GM06990 (cell line): ENCODE measurements around the gene TMEM11.

Experiments
- DNase-seq: peaks from one replicate; pipeline ENCODE4 v3.0.0-alpha.2; 2011; ENCODE audit not compliant: insufficient read length; ENCODE audit errors: extremely low read depth
- H3K27me3 ChIP-seq: replicated peaks from 2 replicates; pipeline ENCODE4 v1.6.0; 2011; ENCODE audit warnings: low read length; ENCODE audit not compliant: control insufficient read depth, insufficient read depth
- H3K36me3 ChIP-seq: 2 replicates; pipeline ENCODE4 v1.5.1; 2011; ENCODE audit warnings: low read length; ENCODE audit not compliant: control insufficient read depth, insufficient read depth
- H3K4me3 ChIP-seq: replicated peaks from 2 replicates; pipeline ENCODE4 v1.5.1; 2011; ENCODE audit warnings: low read depth, mild to moderate bottlenecking, control low read depth, low read length
- TF ChIP-seq, protein P1 (sequence below): IDR thresholded peaks from 2 replicates; pipeline ENCODE4 v1.5.1; 2011; ENCODE audit warnings: low read length, control low read depth, mild to moderate bottlenecking, inconsistent platforms; ENCODE audit not compliant: insufficient read depth, poor library complexity, severe bottlenecking

The TMEM11 gene

DNA sequence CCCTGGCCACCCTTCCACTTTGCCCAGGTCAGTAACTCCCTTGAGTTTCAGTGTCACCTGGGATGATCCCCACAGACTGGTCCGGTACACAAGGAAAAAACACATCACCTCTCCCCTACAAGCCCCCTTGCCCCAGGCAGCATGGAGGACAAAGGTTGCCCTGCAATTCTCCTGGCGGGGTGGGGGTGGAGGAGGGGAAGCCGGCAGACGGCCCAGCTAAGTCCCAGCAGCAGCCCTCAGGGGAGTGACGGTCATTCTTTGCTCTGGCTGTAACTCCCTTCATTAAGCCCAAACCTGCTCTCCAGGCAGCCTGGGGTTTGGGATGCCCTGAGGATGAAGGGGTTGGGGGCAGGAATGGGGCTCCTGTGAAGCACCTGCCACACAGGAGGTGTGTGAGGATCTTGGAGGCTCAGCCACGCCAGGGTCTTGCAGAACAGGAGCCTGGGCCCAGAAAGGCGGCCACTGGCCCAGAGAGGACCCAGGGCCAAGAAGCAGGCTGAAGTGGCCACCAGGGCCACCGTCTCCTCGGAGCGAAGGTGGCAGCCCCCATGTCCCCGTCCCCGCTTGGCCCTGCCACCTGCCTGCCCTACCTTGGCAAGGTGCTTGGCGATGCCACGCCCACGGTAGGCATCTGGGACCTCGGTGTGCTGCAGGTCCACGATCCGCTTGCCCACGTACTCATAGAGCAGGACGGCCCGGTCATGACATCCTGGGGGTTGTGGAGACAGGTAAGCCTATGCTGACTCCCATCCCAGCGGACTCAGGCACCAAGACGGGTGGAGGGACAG is 29.7 kb upstream of the TMEM11 start:
- TF ChIP-seq, protein P1, sequence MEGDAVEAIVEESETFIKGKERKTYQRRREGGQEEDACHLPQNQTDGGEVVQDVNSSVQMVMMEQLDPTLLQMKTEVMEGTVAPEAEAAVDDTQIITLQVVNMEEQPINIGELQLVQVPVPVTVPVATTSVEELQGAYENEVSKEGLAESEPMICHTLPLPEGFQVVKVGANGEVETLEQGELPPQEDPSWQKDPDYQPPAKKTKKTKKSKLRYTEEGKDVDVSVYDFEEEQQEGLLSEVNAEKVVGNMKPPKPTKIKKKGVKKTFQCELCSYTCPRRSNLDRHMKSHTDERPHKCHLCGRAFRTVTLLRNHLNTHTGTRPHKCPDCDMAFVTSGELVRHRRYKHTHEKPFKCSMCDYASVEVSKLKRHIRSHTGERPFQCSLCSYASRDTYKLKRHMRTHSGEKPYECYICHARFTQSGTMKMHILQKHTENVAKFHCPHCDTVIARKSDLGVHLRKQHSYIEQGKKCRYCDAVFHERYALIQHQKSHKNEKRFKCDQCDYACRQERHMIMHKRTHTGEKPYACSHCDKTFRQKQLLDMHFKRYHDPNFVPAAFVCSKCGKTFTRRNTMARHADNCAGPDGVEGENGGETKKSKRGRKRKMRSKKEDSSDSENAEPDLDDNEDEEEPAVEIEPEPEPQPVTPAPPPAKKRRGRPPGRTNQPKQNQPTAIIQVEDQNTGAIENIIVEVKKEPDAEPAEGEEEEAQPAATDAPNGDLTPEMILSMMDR = no peak
- DNase-seq = no peak
- Histone ChIP-seq H3K36me3 (no peaks in the 10 kb centered on the region), H3K27me3 (no peaks in the 10 kb centered on the region), H3K4me3 (no peak overlapping the region)

DNA sequence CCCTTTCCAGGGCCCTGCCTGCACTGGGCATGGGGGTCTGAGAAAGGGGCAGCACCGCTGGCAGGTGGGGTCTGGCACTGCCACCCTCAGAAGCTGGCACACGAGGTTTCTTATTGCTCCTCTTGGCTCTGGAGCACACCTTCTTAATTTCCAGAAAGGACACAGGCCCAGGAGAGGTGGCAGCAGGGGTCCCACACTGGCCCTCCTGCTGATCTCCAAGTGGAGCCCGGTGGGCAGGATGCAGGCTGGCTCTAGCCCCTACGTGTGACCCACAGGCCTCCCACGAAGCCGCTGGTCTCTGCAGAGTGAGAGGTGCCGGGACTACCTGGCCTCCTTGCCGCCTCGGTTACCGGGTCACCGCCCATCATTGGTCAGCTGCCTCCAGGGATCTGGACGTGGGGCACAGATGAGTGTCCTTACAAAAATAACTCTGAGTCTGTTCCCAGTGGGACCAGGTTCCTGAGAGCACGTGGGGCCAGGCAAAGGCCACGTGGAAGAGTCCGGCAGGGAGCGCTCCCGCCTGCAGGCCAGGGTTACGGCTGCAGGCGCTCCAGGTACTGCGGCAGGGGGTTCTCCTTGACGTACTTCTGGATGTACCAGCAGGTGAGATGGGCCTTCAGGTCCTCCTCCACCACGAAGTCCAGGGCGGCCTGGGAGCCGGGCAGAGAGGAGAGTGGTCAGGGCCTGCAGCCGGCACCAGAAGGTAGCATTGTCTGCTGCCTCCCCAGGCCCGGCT is 29.0 kb upstream of the TMEM11 start:
- no peak for DNase-seq
- no peaks in the 10 kb centered on the region for H3K27me3 ChIP-seq
- H3K36me3 ChIP-seq = no peaks in the 10 kb centered on the region
- H3K4me3 ChIP-seq = no peak overlapping the region
- TF ChIP-seq, protein P1 = no peak

DNA sequence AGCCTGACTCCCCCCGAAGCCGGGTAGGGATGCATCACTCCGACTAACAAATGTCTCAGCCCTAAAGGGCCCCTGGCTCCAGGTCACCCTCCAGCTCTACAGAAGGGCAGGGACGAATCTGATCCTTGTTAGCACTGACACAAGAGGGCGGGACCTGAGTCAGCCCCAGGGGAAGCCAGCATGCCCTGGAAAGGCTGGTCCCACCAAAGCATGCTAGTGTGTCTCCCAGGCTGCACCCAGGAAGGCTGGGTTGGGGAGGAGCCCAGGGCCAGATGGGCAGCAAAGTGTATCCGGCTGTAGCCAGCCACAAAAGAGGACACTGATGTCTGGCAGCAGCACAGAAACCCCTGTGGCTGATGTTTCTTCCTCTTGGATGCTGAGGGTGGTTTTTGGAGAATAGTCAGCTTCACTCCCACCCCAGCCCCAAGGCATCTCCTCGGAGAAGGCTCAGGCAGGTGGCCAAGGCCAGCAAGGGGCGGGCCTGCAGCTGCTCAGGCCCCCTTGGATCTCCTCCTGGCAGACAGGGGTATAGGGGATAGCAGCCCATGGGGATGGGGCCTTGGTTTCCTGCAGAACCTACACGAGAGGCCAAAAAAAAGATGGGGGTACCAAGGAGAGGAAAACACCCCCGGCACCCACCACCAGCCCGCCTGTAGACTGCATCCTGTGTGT is 28.2 kb upstream of the TMEM11 start:
- Histone ChIP-seq H3K4me3 (no peak overlapping the region), H3K36me3 (no peaks in the 10 kb centered on the region), H3K27me3 (no peaks in the 10 kb centered on the region)
- DNase-seq = no peak
- TF ChIP-seq, protein P1 = no peak

DNA sequence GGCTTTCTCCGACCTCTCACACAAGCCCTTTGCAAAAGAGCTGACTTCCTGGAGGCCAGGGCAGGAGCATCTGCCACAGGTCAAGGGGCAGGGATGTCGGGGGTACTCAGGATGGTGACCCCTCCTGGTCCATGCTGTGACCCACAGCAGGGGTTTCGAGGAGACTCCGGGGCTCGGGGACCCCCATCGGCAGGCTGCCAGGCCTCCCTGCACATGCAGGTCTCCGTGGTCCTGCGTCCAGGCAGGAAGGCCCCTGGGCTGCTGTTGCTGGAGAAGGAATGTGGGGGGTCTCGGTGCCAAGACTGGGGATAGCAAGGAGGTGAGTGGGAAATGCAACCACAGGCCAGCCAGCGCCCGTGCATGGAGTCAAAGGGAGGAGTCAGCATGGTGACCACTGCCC is 27.6 kb upstream of the TMEM11 start:
- TF ChIP-seq, protein P1 = peak; percentile 1
- Histone ChIP-seq H3K4me3 (no peak overlapping the region), H3K27me3 (no peaks in the 10 kb centered on the region), H3K36me3 (no peaks in the 10 kb centered on the region)
- DNase-seq = no peak

DNA sequence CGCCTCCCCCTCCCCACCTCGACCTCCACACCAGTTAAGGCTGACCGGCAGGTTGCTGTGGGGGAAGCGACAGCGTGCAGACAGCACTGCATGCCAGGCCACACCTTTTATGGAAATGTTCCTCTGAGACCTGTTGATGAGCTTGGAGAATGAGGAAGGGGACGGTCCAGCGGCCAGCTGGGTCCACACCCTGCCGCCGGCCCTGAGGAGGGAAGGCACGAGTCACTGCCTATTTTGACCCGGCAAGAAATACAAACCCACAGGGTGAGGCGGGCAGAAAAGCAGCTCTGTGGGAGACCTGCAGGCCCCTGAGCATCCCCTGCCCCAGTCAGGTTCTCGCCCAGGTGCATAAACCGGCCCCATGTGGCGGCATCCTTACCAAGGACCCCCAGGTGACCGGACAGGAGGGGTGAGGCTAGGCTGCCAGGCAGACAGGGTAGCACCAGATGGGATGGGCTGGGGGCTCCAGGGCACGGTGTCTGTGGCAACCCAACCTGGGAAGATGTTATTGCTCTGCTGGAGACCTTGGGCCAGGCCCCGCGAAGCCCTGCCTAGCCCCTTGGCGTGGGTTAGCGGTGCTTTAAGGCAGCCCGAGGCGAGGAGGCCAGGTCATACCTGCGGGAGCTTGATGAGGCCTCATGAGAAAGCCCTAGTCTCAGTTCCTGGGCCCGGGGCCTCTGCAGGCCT is 26.6 kb upstream of the TMEM11 start:
- no peaks in the 10 kb centered on the region for H3K27me3 ChIP-seq
- DNase-seq = no peak
- TF ChIP-seq, protein P1 = no peak
- H3K4me3 ChIP-seq = no peak overlapping the region
- H3K36me3 ChIP-seq = no peaks in the 10 kb centered on the region
